EL (cell line): Measurements from ENCODE around the gene ANO4.

Experiments used
- DNase-seq: peaks from one replicate; pipeline ENCODE4 v3.0.0-alpha.2; 2016

Gene ANO4

DNA sequence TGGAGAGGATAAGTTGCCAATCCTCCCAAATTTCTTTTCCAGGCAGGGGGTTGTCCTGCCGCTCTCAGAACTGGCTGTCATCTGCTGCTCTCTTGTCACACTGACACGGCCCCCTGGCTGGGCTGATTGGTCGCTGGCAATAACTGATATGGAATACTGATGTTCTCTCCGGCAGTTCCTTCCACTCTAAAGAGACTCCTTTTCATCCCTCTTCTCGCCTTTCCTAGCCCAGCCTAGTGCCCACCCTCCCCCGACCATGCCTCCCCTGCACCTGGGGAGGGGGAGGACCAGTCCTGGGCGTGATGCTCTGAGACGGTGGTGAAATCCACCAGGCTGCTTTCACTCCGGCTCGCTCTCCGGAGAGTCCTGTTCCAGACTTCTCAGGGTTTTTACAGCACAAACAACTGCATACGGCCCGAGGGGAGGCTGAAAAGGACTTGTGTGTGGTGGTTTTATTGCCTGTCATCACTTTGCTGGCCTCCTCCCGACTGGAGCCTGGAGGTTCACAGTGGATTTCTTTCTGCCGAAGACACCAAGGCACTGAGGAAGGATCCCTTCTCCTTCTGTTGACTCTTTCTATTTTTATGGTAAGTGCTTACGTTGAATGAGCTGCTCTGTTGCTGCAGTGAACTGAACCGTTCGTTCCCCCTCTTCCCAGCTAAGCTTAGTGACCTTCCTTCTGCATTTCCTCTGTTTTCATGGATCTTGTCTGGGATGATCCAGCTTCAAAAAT, at the start of gene ANO4:
Gene ANO4 (plus strand): TSS at position 336 of the 733 bp plus-strand sequence. CDS start 107,010 bp downstream, outside the sequence.
- DNase-seq: peak; percentile 27

DNA sequence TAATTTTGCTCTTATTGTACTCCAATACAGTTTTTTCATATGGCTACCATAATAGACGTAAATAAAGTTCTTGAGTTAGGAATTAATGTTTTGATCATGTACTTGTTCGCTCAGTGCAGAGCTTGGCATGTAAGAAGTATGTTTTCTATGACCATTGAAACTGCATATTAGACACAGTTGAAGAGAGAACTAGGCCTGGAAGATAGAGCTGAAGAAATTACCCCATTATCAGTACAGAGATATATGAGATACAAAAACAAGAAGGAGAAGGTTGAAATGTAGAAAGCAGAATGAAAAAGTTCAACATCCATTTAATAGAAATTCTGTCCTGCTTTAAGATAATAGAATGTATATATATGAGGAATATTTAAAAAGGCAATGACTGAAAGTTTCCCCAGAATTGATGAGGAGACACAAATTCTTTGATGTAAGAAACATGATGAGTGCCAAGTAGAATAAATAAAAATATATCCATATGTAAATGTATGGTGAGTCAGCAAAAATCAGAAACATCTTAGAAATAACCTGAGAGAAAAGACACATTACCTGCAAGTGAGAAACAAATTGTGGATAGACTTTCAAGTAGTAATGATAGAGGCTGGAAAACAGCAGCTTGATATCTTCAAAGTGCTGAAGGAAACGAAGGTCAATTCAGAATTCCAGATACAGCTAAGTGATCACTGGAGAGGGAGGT, 49.1 kb upstream of the ANO4 start:
- DNase-seq: no peak

DNA sequence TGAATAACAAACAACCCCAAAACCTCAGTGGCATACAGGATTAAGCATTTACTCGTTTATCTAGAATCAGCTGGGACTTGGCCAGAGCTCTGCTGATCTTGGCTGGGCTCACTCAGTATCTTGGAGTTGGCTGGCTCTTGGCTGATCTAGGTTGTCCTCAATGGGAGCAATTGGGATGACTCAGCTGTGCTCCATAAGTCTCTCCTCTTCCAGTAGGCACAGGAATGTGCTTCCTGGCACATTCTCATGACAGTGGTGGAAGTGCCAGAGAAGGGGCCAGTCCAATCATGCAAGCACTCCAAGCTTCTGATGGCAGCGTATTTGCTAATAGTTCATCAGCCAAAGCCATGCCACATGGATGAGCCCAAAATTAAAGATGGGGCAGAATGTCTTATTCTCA, 41.7 kb upstream of the ANO4 start:
- DNase-seq: peak; percentile 15

DNA sequence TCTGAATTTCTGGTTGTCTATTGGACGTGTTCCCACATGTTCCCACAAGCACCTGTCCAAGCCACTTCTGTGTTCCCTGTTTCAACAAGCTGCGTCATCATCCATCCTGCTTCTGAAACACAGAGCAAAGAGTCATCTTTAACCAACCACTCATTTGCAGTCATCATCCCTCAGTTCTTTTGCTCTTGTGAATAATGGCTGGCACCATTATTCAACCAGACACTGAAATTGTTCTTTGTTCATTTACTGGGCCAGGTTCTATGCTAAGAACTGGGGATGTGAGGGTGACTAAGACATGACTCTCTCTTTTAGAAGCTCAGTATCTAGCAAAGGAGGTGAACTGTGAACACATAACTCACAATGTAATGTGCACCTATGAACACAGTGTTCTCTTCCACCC, 40.7 kb upstream of the ANO4 start:
- DNase-seq: no peak

DNA sequence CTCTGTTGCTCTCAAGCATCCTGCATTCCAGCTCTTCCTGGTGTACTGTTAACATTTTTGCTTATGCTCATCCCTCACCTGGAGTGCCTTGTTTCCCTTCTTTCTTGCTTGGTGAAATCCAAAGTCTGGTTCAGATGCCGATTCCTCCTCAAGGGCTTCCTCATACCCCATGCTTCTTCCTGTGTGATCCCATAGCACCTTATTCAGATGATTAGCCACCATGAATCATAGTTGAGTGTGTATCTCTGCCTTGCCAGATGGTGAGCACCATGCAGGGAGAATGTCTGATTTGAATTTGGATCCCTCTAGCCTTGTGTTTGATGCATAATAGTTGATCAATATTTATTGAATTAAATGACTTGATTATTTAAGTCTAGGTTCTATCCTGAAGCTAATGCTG, 39.4 kb upstream of the ANO4 start:
- DNase-seq: peak; percentile 20

DNA sequence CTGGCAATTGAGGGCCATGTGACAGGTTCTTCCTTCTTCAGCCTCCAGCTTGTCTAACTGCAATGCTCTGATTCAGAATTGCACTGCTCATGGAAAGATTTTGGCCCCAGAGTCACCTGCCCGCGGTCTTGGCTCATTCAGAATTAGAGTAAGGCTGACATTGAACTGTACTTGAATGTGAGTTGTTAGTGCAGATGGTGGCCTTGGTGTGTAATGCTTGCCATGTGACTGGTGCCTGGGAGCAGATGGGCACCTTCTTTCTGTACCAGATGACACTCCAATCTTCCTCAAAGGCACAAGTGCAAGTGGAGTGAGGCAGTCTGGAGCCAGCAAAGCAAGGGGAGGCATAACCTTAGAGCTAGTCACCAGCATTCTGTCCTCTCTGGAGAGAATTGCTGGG, 36.5 kb upstream of the ANO4 start:
- DNase-seq: no peak

DNA sequence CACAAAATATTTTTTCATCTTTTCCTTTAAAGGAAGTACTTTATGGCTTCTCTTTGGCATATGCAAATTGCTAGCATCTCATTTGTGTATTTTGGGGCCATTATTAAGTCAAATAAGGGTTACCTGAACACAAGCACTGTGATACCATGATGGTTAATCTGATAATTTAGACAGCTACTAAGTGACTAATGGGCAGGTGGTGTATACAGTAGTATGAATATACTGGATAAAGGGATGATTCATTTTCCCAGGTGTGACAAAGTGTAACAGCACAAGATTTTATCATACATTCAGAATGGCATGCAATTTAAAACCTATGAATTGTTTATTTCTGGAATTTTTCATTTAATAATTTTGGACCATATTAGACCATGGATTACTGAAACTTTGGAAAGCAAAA, 27.2 kb upstream of the ANO4 start:
- DNase-seq: no peak

DNA sequence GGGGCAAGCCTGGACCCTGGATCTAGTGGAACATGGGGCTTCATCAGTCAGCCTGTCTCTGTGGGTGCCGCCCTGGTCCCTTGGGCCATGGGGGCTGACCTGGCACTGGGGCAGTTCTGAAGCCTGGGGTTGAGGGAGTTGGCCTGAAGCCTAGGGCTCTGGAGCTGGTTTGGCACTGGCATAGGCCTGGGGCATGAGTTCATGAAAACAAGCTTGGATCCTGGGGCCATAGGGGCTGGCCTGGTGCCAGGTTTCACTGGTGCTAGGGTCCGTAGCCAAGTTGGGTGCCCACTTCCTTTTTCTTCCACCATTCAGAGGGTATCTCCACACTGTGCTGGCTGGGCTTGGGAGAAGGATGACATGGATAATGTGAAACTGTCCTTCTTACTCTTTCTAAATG, 26.6 kb upstream of the ANO4 start:
- no peak for DNase-seq

DNA sequence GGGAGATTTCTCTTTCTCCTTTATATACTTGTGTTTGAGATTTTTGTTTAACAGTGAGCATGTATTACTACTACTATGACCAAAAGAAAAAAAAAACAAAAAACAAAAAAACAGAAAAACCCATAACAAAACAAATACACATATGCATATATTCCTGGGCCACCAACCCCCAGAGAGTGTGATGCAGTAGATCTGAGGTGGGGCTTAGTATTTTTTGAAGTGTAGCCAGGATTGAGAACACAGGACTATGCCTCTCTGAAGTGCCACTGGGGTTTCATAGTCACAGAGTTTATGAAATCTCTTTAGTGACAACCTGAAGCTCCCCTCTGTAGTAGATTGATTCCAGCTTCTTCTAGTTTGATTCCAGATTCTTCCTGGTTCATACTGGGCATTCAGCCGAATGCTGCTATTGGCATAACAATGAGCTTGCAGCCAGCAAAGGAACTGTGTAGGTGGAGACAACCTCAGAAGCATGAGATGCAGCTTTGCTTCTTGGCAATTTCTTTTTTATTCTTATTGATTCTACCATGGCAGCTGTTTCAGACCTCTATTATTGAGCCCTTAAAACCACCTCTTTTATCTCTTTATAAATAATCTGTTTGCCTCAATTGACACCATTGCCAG, 15.5 kb upstream of the ANO4 start:
- no peak for DNase-seq

DNA sequence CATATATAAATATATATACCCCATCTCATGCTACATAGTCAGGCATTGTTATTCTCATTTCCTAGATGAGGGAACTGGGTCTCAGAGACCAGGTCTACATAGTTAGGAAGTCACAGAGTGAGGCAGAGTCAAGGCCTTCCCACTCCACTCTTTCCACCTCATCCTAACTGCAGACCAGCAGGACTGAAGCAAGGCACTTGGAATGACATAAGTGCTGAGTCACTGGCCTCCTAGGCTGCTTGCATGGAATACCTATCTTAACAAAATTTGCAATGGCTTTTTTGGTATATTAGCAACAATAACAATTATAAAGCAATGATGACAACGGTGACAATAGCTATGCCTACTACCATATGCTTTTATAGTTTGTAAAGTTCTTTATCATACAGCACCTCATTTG, 5.4 kb upstream of the ANO4 start:
- peak; percentile 41 for DNase-seq

DNA sequence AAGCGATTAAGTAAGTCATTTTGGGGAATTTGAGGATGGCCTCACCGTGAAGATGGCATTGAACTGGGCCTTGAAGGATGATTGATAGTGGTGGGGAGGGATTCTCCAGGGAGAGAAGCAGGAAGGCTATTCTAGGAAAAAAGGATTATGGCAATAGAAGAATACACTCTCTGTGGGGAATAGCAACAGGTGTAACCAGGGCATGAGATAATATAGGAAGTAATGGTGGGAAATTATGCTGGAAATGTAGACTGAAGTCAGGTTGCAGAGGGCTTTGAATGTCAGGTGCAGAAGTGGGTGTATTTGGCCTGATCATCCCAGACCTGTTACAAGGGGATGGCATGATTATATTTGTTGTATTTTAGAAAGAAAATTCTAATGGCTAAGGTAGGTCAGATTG, 4.6 kb upstream of the ANO4 start:
- DNase-seq: no peak

DNA sequence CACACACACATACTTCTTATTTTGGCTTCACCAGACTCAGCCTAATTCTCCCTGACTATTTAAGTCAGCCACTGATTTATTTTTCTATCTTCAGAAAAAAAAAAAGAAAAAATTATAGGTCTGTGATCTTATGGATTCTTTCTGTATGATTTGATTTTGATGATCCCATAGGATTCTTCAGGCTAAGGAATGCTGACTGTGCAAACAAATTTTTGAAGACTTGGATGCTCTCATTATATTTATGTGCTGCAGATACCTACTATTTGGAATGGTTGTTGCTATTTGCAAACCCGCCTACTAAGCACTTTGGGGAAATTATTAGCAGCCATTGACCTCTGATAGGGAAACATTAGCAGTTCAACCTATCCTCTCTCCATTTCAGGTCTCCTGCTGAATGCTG, 4.0 kb upstream of the ANO4 start:
- no peak for DNase-seq

DNA sequence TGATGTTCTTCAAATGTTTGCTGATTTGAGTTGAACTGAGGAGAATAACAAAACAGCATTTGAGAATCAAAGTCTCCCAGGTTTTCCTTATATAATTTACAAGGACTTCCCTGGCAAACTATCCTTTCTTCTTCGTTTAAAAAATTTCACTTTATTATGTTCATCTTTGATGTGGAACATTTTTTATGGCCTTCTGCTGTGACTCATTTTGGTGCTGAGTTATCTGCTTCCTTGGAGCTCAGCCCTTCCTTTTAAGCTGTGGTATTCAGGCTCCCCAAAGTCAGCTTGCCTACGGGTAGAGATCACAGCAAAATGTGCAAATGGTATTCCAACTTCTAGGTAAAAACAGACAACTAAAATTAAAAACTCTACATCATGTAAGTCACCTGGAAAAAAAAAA, 1.4 kb upstream of the ANO4 start:
- DNase-seq: peak; percentile 59

DNA sequence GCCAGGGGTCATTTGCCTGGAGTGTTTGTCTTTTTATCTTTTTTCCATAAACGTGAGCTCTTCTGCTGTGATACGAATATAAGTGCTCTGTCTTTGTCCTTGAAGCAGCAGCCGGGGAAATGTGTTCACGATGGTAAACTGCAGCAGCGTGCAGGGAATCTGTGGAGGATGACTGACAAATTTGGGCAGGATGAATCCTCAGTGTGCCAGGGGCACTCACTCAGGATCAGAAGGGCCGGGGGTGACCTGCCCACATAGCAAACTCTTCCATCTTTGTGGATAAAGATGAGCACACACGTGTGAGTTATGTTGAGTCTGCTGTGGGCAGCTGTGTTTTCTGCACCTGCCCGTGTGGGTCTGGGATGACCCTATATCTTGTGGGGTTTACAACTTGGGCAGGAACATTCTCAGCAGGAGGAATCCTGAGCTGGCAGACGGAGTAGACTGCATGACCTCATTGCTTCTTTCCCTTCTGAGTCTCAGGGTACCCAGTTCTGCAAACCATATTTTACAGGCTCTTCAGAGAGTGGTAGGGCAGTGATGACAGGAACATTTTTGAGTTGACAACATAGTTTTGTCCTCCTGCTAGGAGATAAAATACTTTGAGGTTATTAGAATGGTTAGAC, 711 bp downstream of the ANO4 start:
- DNase-seq: no peak

DNA sequence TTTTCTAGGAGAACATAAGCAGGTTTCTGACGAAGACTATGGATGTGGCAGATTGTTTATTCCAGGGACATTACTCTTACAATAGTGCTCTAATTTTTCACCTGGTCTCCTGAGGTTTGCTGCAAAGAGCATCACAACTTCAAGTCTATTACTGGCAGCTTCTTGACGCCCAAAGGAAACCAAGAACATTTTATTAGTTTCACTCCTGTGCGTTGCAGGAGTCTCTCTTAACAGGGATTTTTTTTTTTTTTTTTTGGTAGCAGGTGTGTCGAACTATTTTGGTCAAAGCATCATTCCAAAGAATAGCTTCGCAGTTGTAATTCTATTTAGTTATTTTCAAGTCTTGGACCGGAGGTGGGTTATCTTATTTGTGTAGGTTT, 1.2 kb downstream of the ANO4 start:
- no peak for DNase-seq

DNA sequence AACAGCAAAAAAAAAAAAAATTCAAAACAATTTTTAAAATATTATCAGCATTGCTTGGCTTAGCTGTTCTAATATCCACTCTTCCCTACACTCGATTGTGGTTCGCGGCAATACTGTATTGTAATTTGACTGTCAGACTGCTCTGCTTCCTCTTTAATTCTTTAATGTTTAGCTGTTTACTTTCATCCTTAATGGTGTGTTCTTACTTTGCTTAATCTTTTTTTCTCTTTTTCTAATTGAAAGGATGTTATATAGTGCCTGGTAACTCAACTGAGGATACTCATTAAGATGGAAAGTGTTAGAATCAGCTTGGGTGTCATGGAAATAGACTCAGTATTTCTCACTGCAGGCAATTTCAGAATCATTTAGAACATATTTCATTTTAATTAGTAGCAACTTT, 2.0 kb downstream of the ANO4 start:
- no peak for DNase-seq

DNA sequence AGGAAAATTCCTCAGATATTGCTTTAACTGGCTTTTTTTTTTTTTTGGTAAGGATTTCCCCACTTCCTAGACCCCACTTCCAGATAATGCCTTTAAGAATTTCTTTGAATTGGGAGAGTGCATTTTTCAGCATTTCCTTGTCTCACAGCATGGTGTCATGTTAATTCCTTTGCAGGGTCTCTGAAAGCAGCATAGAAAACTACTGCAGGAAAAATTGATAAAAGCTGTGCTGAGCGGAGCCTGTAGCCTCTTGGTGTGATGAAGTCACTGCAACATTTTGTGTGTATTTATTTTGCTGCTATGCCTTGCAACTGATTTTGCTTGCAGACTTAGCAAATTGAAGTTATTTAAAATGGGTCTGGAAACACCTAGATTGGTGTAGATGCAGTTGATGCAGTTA, 2.7 kb downstream of the ANO4 start:
- no peak for DNase-seq

DNA sequence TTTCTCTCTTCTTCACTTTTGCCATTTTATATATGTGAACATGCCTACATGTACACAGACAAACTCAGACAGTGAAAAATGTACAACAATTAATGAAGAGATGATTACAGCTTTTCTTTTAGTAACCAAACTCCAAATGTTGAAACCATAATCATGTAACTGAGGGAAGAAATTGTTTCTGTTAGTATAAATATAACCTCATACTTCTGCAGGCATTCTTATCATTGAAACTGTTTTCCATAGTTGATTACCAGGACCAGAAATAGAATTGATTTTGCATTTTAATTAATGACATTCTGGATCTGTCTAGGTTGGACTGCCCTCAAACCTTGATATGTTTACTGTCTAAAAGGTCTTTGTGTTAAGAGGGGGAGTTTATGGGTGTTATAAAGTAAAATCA, 3.2 kb downstream of the ANO4 start:
- DNase-seq: no peak

DNA sequence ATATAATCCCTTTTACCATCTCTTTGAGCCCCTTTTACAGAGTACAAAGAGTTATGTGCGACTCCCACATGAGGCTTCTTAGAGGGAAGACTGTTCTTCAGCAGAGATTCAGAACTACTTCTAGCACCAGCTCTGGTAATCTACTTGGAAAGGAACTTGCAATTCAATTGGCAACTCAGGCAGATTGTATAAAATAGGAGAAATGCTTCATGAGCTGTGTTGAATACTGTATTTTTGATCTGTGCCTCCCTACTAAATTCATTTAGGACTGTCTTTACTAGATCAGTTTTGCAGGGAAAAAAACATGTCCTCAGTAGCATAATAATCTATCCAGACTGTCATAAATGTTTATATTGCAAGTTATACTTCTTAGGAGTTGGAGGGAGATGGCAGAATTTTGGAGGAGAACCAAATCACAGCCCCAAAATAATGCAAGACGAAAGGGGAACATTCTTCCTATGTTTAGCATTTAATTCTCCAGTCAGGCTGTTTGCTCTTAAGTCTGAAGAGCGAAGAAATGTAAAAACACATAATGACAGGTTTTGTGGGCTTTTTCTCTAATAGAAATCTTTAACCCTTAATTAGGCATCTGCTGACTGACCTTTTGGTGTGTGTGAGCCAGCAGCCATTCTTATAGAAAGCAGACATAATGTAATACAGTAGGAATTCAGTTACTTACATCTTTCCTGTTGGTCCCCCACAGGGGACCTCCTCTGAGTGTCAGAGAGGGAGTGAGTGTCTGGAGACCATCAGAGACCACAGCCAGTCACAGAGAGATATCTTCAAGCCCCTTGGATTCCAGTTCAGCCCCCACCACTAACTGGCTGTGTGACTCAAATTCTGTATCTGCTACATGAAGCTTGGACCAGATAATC, 3.9 kb downstream of the ANO4 start:
- peak; percentile 18 for DNase-seq

DNA sequence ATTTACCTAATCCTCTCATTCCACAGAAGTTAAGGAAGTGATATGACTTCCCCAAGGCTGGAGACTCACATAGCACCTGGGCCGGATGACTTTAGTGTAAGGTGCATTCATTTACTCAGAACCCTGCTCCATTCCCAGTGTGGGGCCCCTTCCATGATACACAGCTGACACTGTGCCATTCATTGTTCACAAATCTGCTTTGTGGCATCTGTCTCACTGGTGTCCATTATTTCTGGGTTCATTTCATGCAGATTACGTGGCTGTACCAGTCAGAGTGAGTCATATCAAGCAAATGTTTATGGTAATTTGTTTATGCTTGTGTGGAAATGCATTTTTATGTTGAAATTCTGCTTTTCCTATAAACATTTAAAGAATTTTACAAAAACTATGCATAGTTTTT, 5.2 kb downstream of the ANO4 start:
- peak; percentile 31 for DNase-seq

DNA sequence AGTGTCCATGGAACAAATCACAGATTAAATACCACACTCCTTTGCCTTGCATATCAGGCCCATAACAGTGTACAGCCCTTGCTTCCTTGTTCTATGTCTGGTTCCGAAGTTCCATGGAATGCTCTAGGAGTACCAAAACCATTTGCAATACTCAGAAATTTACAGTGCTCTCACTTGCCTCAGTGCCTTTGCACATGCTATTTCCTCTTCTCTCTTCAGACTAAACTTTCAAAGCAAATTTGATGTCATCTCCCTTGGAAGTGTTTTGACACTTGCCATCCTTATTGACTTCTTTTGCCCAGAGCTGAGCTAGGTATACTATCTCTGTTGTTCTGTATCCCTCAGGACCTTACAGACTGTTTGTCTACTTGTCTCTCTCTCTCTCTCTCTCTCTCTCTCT, 6.1 kb downstream of the ANO4 start:
- DNase-seq: no peak

DNA sequence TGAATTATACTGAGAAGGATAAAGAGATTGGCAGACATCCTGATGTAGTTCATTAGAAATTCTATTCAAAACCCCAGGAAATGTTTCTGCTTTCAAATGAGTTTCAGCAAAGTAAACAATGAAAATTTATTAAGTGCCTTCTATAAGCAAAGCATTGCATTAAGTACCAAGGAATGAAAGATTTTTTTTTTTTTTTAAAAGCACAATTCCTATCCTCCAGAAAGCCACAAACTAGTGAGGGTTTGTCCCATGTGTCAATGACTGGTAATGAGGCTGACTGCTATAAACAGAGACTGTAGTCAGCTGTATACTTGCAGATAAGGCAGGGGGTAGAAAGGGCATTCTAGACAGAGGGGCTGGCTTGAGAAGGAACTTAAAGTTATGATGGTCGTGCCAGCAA, 6.7 kb downstream of the ANO4 start:
- DNase-seq: no peak

DNA sequence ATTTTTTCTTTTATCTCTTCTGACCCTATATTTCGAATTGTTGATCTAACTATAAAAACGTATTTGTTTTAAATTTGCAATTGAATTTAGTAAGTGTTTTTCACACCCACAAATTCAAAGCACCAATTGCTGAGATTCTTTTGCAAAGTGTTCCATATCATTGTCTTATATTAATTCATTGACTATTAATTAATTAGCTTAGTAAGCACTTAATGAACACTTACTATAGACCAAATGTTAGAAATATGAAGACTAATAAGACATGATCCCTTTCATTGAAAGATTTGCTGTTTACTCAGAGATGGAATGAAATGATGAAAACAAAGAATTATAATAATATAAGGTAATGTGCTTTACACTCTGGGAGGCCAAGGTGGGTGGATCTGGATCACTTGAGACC, 14.2 kb downstream of the ANO4 start:
- no peak for DNase-seq
